NCI-H2196 treated with DMSO at 0.1 percent for 48 hours (cell line): ENCODE results near the gene ATRN.

Source experiments
- DNase-seq: peaks from one replicate; lab custom pipeline; 2025; ENCODE audit not compliant: unreplicated experiment; lab: John Stamatoyannopoulos, UW

The ATRN gene

DNA sequence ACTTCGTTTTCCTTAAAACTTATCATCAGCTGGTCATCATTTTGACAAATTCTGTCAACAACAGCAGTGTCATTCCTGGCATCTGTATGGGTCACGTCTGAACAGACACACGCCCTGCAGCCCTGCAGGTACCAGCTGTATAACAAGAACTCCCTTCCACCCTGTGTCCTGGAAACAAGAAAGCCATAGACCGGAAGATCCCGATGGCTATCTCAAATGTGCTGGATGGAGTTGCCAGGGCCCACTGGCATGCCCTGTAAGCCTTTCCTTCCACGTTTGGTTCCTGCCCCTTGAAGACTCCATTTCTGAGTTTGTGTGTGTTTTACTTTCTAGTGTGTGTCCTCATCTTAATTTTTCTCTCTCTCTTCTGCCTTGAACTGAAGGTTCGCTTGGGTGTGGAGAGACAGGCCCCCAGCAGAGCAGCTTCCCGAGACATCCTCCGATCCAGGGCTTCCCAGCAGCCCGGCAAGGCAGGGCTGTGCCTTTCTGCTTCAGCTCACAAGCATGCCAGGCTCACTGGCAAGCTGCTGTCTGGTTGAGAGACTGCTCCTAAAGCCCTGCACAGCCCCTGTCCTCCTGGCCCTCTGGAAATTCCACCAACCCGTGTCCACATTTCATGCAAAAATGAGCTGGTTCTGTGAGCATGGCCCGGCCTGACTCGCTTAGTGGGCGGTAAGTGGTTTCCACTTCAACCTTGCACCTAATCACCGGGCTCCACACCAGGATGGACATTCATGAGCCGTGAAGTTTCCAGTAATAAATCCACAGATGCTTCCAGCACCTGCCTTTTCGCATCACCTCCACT lies 183.7 kb downstream of the ATRN start:
- no peak for DNase-seq

DNA sequence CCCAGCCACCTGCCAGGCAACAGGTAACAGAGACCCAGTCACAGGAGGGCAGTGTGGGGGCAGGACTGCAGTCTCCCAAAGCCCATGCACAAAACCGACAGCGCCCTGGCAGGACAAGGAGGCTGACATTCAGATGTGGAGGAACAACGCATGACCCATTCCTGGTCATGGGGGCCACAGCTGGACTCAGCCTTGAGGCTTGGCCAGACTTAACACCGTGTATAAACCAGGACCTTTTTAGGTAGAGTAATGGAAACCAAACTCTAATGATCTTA lies 184.2 kb downstream of the ATRN start:
- DNase-seq = no peak

DNA sequence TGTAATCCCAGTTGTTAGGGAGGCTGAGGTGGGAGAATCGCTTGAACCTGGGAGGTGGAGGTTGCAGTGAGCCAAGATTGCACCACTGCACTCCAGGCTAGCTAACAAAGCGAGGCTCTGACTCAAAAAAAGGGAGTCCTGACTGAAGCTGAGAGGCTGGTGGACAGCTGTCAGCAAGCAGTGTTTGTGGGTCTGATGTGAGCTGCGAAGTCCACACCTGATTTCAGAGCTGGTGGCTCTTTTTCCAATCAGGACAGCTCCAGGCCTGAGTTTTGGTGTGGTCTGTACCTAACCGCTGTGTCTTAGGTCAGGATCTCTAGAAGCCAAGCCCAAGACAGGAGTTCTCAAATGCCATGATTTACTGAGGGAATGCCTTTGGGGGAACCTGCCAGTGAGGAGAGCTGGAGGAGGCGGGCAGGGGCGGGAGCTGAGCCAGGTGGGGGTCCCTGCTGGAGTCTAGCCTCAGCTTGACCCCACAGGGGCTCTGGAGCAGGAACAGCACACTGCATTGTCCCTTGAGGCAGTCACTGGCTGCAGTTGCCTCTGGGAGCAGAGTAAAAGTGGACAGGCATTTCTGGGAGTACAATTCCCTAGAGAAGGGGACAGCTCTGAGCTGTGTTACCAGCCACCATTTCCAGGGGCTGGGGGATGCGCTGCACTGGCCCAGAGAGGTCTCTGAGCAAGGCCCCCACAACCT lies 187.3 kb downstream of the ATRN start:
- no peak for DNase-seq

DNA sequence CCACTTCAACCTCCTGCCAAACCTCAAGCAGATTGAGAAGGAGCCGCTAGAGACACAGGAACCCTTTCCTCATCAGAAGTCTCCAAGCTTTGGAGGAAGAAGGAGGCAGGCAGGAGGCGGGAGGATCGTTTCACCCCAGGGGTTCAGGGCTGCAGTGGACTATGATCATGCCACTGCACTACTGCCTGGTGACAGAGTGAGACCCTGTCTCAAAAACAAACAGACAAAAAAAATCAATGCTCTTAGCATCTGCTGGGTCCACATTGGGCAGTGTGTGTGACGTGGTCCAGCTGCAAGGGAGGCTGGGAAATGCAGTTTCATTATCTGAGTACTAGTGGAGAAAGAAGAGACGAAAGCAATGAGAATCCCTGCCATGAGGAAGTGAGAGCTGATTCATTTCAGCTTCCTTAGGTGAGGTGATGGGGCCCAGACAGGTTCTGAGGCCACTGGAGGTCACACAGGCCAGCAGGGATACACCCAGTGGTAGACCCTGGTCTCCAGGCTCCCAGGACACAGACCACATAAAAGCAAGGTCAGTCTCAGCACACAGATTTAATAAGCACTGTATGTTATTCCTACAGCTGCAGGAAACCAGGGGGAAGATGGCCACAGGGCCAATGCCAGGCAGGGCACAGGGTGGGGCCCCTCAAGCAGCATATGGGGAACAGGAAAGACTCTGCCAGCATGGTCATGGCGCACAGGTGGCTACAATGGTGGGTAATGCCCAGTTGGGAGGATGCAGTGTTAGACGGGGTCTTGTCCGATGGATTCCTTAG lies 188.1 kb downstream of the ATRN start:
- DNase-seq = no peak

DNA sequence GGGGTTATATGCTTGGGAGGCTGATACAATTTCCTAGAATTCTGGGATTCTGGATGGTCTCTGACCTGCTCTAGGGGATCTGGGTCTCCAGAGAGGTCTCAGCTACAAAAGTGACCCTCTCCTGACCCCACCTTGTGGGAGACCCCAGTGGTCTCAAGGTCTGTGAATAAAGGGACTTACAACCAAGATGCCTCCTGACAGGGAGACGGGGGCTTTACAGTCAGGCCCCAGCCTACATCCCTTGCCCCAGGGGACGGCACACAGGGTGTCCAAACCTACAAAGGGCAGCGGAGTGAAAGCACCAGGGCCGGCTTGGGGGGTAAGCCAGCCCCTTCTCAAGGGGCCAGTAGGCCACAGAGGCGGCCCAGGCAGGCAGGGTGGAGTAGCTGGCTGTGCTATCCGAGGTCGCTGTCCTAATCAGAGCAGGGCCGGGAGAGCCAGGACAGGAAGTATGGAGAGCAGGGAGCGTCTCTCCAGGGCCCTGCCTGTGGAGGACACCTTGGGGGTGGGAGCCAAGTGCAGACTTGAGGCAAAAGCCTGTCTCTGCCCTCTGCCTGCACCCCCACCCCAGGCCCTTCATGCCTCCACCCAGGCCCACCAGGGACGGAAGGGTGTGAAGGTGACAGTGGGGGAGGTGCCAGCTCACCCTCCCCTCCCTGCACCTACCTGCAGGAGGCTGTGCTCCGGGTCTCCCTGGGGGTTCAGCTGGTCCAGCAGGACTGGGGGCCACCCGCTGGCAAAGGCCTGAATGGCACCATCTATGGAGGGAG lies 188.9 kb downstream of the ATRN start:
- DNase-seq = no peak

DNA sequence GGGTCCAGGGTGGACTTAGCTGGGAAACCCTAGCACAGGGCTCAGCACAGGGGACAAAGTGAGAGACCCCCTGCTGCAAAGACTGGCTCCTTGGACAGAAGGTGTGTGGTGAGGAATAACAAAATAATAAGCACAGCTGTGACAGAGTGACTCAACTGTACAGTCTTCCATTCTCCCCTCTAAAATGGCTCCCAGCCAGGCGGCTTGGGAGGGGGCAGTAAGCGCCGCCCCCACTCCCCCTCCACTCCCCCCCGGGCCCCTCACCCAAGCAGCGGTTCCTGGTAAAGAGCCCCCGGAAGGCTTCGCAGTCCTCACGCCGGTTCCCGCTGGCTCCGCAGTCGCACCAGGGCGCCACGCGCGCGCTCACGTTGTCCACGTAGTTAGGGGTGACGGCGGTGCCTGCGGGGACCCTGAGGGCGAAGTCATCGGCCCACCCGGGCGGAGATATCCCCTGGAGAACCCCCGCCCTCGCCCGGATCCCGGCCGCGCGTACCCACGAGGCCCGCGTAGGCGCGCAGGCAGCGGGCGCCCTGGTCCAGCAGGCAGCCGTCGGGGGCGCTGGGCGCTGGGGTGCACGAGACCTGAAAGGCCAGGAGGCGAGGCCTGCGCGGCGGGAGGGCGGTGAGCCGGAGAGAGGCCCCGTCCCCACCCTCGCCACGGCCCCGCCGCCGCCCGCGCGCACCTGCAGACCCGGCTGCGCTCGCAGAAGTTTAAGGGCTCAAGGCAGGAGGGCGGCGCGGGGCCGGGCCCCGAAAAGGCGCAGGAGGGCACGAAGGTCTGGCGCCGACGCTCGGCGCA lies 189.6 kb downstream of the ATRN start:
- DNase-seq = no peak

DNA sequence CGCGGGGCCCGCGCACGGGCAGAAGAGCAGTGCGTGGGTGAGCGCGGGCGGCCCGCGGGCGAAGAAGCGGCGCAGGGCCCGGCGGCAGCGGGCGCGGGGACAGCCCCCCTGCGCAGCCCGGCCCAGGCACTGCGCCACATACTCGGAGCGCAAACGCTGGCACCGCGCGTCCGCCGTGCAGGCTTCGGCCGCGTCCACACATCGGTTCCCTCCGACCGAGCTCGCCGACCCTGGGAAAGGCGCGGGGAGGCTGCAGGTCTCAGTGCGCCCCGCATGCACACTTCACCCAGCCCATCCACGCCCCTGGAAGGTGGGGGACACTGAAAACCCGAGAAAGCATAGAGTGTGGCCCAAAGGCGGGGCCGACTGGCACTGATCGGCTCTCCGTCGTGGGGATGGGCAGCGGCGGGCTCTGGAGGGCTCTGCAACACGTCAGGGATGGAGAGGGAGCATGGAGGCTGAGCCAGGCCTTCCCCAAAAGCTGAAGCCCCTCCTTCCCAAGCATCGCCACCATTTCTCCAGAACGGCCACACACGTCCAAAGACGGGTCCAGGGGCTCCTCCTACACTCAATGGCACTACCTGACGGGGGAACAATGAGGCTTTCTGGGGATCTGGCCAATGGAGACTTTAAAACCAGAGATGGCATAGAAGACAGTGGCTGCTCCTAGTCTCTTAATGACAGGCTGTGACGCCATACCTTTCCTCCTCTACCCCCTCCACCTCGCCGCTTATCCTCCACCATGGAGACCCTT lies 190.4 kb downstream of the ATRN start:
- no peak for DNase-seq

DNA sequence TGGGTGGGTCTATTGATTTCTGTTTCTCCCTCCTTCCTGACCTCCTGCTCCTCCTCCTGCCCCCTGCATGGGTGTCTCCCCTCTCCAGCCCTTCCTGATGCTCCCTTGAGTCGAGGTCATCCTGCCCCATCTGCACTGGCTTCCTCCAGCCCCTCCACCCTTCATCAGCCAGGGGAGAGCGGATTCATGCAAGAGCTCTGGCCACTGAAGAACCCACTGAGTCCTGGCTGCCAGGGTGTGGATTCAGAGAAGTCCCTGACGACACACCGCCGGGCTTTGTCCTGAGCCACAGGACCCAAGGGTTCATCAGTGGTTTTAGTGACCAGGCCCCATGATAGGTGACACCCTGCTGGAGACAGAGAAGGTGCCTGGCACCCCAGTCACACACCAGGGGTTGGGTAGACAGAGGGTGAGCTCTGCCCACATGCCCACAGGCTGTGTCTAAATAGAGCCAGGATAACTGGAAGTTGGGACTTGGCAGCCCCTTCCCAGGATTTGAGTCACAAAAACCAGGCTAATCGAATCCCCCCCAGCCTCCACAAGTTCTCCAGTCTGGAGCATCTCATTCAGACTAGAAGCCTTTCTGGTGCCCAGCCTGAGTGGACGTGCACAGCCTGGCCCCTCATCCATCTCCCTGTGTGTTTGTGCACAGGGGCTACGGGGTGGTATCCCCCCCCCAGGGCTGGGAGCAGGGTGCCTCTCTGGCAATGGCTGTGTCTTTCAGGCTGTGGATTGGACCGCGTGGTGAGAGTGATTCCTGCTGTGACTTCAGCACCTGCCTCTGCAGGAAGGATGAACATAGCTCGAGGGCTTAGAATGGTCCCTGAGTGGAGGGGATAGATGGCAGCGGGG lies 191.2 kb downstream of the ATRN start:
- DNase-seq = no peak

DNA sequence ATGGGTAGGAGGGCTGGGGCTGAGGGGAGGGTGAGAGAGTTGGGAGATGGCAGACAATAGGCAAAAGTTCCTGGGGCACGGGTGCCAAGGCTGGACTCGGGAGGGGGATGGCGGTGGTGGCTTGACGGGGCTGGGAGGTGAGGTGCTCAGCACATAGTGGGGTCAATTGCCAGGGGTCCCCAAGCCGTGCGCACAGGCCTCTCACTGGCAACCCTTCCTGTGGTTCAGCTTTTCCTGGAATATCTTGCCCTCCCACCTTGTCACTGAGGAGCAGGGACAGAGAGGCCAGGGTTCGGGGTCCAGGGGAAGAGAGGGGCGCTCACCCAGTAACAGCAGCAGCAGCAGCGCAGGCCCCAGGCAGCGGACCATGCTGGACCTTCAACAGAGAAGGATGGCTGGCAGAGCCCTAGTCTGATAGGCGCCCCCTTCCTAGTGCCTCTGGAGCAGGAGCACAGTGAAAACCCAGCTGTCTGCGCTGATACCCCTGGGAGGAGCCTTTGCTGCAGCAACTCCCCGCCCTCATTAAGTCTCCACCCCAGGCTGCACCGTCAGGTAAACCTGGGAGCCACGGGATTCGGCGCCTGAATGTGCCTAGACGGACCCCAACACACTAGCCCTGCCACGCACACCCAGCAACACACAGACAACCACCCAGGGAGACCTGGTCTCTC lies 192.3 kb downstream of the ATRN start, which contains the start of gene GFRA4:
Gene GFRA4 (minus strand): TSS at position 369 of the 671 bp plus-strand sequence. CDS start 0 bp downstream, at position 369.
- no peak for DNase-seq

DNA sequence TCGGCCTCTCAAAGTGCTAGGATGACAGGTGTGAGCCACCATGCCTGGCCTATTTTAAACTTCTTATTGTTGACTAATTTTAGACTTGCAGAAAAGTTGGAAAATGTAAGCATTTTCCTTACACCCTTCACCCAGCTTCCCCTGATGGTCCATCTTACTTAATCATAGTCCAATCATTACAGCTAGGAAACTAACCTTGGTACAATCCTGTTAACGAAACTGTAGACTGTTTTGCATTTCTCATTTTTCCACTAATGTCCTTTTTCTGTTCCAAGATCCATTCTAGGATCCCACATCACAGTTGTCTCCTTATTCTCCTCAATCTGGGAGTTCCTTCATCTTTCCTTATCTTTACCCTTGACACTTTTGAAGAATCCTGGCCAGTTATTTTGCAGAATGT lies 193.0 kb downstream of the ATRN start:
- no peak for DNase-seq

DNA sequence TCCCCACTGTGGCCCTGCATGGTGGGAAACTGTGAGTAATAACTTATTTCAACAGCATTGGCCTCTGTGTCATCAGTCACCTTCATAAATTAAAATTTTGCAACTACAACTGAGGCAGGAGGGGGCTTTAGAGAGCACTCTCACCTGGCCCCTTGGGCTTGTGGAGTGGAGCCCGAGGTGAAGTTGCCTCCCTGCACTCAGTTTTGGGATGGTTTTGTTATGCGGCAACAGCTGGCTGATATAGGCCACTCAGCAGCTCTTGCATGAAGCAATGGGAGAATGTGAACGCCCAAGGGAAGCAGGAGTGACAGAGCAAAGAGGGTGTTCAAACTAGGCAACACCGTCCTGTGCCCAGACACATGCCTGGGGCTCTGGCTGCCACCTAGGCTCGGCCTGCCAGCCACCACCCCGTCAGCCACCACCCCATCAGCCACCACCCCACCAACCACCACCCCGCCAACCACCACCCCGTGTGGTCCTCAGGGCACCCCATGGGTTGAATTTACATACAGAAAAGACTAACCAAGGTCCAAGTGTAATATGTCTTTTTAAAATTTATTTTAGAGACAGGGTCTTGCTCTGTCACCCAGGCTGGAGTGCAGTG lies 196.7 kb downstream of the ATRN start:
- no peak for DNase-seq

DNA sequence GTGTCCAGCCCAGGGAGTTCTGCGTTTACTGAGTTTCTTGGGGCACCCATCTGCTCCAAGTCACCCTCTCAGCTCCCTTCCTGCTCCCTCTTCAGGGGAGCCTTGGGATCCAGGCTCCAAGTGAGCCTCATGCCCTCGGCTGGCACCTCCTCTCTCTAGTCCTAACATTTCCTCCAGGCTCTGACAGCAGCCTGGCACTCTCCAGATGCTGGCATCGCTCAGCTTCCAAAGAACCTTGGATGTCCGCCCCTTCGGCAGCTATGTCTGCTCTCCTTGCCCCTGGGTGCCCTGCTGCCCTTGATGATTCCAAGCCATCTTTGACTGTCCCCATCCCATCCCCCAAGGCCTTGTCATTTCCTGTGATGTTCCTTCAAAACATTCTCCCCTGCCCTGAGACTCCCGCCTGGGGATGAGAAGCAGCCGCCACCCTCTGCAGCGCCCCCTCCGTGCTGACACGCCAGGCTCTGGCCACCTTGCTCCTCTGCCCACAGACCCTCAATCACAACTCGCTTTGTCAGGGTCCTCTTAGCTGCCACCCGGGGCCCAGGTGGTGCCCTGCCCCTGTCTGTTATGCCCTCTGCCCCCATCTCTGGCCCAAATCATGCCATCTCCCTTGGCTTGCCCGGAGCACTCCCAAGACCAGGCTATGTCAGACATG lies 199.0 kb downstream of the ATRN start:
- DNase-seq = no peak

DNA sequence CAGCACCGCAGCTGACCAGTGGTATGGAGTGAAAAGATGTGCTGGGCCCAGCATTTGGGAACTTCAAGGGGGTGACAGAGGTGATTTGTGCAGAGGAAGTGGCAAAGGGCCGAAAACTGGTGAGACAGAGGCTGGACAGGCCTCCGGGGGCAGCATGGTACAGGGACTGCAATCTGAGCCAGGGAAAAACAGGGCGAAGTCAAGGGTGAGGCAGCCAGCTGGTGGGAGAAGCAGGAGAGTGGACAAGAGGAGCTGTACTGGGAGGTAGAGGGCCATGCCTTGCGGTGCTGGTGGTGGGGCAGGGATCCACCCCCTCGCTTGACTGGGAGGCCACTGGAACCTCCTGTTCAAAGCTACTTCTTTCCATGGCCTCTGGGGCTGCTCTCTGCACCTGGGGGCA lies 199.7 kb downstream of the ATRN start:
- DNase-seq = no peak

DNA sequence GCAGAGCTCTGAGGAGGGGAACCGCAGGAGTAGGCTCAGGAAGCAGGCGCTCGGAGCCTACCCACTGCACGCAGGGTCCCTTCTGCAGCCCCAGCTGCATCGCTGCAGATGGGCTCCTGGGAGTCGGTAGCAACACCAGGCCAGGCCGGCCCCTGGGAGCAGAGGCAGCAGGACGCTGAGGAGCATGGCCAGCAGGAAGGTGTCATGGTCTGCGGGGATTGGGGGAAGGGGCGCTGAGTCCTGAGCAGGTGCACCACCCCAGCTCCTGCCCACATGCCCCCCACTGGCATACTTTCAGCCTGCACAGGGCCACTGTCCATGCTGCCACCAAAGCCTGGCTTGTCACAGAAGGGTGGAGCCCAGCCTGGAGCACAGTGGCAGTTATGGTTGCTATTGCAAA lies 200.1 kb downstream of the ATRN start:
- no peak for DNase-seq

DNA sequence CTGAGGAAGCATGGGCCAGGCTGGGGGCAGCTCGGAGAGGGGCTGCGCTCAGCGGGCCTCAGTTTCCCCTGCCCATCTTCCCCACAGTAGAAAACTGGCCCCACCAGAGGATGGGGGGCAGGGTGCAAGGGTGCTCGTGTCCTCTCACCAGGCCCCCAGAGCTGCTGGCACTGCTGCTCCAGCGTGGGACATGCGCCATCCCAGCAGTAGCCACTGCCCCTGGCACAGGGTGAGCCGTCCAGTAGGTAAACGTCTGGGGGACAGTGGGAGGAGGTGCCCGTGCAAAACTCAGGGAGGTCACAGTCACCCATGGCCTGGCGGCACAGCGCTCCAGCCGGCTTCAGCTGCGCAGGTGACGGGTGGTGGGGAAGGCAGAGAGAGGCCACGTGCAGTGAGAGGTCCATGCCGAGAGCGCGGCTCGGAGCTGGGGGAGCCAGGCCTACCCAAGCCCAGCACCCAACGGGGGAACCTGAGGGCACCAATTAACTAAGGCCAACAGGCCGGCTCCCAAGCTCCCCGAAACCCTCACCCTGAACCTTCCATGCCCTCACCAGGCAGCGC lies 201.2 kb downstream of the ATRN start:
- DNase-seq = no peak

DNA sequence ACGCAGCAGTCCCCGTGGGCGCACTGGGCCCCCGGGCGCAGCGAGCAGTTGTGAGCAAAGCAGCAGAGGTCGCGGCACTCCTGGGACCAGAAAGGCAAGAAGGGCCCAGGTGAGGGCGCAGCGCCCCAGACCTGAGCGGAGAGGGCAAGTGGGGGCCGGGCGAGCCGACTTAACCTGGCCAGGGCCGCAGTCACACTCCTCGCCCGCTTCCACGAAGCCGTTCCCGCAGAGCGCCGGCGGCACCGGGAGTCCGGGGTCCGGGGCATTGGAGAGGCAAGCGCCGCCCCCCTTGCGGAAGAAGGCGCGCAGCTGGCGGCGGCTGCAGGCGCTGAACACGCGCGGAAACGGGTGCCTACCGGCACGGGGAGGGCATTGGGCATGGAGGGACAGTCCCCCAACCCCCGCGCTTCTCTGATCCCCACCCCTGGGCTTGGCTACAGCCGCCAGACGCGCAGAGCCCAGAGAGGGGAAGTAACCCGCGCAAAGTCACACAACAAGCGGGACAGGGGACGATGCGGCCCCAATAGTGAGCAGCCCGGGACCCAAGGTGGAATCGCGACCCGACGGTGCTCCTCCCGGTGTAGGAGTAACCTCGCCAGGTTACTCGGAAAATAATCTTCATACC lies 201.8 kb downstream of the ATRN start:
- no peak for DNase-seq
